ENCODE data around the gene WEE1. TPM values are rescaled to one million over a fixed set of nuclear protein-coding genes. Genes with fewer than 3 reads are reported as not detected.

WEE1 gene
- total and polyA plus RNA-seq, 2 experiments from 2014 or later: 50.7 to 149 TPM

DNA sequence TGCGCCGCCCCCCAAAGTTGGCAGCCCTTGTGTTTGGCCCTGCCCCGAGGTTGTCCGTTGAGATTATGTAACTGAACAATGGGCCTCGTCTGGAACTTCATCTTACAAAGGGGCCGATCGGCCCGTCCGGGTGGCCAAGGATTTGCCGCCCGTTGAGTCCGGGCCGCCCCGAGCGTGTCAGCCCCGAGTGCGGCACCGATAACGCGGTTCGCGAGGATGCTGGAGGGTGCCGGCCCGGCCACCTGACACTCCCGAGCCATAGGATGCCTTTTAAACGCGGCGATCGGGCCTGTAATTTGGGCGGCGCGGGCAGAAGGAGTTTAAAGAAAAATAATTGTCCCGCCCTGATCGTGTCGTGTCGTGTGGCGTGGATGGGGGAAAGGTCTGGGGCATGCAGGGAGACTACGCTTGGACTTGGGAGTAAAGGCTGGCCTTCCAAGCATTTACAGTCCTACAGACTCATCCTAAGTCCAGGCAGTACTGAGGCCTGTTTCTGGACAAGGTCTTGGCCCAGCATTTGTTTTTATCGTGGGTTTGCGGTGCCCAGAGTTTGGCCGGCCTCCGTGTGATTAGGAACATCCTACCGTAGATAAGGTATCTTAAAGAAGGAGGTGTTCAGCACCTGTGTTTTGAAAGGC, 1.3 kb downstream of the WEE1 start:
- peak overlapping the region; percentile 78 for H3K4me2 ChIP-seq
- peak overlapping the region; percentile 74 for H3K4me3 ChIP-seq
- peaks cover 55% of the 10 kb centered on the region for H3K79me2 ChIP-seq (replicated peaks; ENCODE audit: insufficient read depth)
- TF ChIP-seq POLR2AphosphoS5 (IDR thresholded peaks at IDR 0.05; ENCODE audit: low read depth) (0 out of 2 replicates have a peak, but pooled peaks have one; percentile 1), REST (IDR thresholded peaks at IDR 0.05; ENCODE audit: unreplicated experiment) (no peak)
- no peaks in the 10 kb centered on the region; the same call in 1 of the 2 replicates for H3F3A ChIP-seq (replicated peaks; ENCODE audit: low read depth)
- H3K4me1 ChIP-seq (ENCODE audit: insufficient read depth): peaks cover 28% of the 10 kb centered on the region
- Mint-ChIP-seq H3K9me3 (no peaks in the 10 kb centered on the region), H3K27me3 (ENCODE audit: insufficient read depth, low read depth, poor library complexity) (peaks cover 19% of the 10 kb centered on the region), H3K4me3 (peak overlapping the region; percentile 94), H3K36me3 (ENCODE audit: low read depth) (peaks cover 51% of the 10 kb centered on the region), H3K27ac (peak overlapping the region; percentile 94), H3K4me1 (peaks cover 36% of the 10 kb centered on the region)
- no peak overlapping the region for H2AFZ ChIP-seq
- DNase-seq (ENCODE audit: low spot score) (peak; percentile 33), ATAC-seq (no peak)
- peak overlapping the region; percentile 53 for H3K27ac ChIP-seq (ENCODE audit: low read depth)
- H3K27me3 ChIP-seq (ENCODE audit: insufficient read depth): no peaks in the 10 kb centered on the region
- no peaks in the 10 kb centered on the region for H3K9me2 ChIP-seq (ENCODE audit: insufficient read depth)
- peaks cover 31% of the 10 kb centered on the region for H3K36me3 ChIP-seq (ENCODE audit: insufficient read depth)
- peaks cover 12% of the 10 kb centered on the region for H4K20me1 ChIP-seq (replicated peaks; ENCODE audit: insufficient read depth)

GRCh38 chr11:9575260-9576240, 2.1 kb downstream of the WEE1 start:
- peaks cover 58% of the 10 kb centered on the region for H3K36me3 Mint-ChIP-seq (ENCODE audit: low read depth)
- peak; percentile 83 for DNase-seq (ENCODE audit: low spot score)

More at GRCh38 chr11:9575260-9576240, 2.1 kb downstream of the WEE1 start:
- peaks cover 32% of the 10 kb centered on the region for H3K4me1 Mint-ChIP-seq
- Histone ChIP-seq H3K9me2 (ENCODE audit: insufficient read depth) (no peaks in the 10 kb centered on the region), H3F3A (replicated peaks; ENCODE audit: low read depth) (peaks cover 2% of the 10 kb centered on the region; the same call in 1 of the 2 replicates), H3K36me3 (ENCODE audit: insufficient read depth) (peaks cover 39% of the 10 kb centered on the region), H3K4me1 (ENCODE audit: insufficient read depth) (peaks cover 24% of the 10 kb centered on the region), H3K27me3 (ENCODE audit: insufficient read depth) (no peaks in the 10 kb centered on the region), H4K20me1 (replicated peaks; ENCODE audit: insufficient read depth) (peaks cover 18% of the 10 kb centered on the region), H3K27ac (ENCODE audit: low read depth) (peak overlapping the region; percentile 53), H2AFZ (no peak overlapping the region), H3K4me3 (peak overlapping the region; percentile 74), H3K4me2 (peak overlapping the region; percentile 78), H3K79me2 (replicated peaks; ENCODE audit: insufficient read depth) (peaks cover 60% of the 10 kb centered on the region)
- H3K4me3 Mint-ChIP-seq: peak overlapping the region; percentile 94
- no peaks in the 10 kb centered on the region for H3K9me3 Mint-ChIP-seq
- peak overlapping the region; percentile 94 for H3K27ac Mint-ChIP-seq
- peak; percentile 9 for ATAC-seq
- H3K27me3 Mint-ChIP-seq (ENCODE audit: insufficient read depth, low read depth, poor library complexity): peaks cover 19% of the 10 kb centered on the region
- peak; percentile 60 for TF ChIP-seq POLR2AphosphoS5 (IDR thresholded peaks at IDR 0.05; ENCODE audit: low read depth)
- no peak for TF ChIP-seq ZNF114 (CRISPR knock-in tag; IDR thresholded peaks at IDR 0.05)
